Activated T-cell treated with anti-CD3 and anti-CD28 coated beads, Interleukin-2, amount 50 U/mL, for 72 hours (primary cell): ENCODE data around the gene KRTAP5-2. TPM values are rescaled to one million over a fixed set of nuclear protein-coding genes. Genes with fewer than 3 reads are reported as not detected.

Experiments used
- ATAC-seq, 2 donors: fragments of 150-1000 bp; cut with Tn5 transposase; replicated peaks in 1 of 2; 2 replicates each; pipeline ENCODE4 v1.10.0; 2021; ENCODE audit warnings: moderate library complexity in 2 of 2, mild to moderate bottlenecking in 1 of 2
- DNase-seq, 2 donors: peaks; one replicate each; pipeline ENCODE4 v3.0.0; 2021 to 2022; ENCODE audit warnings: mixed read lengths in 1 of 2
- H3K27ac Mint-ChIP-seq: one replicate; pipeline ENCODE4 v1.8.0; 2022; ENCODE audit warnings: mild to moderate bottlenecking, moderate library complexity, mixed read lengths
- H3K27me3 Mint-ChIP-seq: one replicate; pipeline ENCODE4 v1.8.0; 2022; ENCODE audit warnings: low read depth, mixed read lengths
- H3K36me3 Mint-ChIP-seq, 2 donors: one replicate each; pipeline ENCODE4 v1.8.0; 2022; ENCODE audit warnings: mixed read lengths in 2 of 2, mild to moderate bottlenecking in 1 of 2; ENCODE audit not compliant: insufficient read depth in 2 of 2
- H3K4me1 Mint-ChIP-seq: one replicate; pipeline ENCODE4 v1.8.0; 2022; ENCODE audit warnings: low read depth, mixed read lengths
- H3K4me3 Mint-ChIP-seq, 2 donors: one replicate each; pipeline ENCODE4 v1.8.0; 2022; ENCODE audit warnings: mild to moderate bottlenecking in 2 of 2, mixed read lengths in 2 of 2, moderate library complexity in 2 of 2
- H3K9me3 Mint-ChIP-seq, 2 donors: one replicate each; pipeline ENCODE4 v1.8.0; 2022; ENCODE audit warnings: mixed read lengths in 2 of 2
- total RNA-seq, 2 donors: library from RNA; stranded (reverse); gene quantifications; one replicate each; pipeline ENCODE4 v1.2.3, GENCODE V29; 2022

The KRTAP5-2 gene
- total RNA-seq, 2 donors from 2014 or later: not detected

DNA sequence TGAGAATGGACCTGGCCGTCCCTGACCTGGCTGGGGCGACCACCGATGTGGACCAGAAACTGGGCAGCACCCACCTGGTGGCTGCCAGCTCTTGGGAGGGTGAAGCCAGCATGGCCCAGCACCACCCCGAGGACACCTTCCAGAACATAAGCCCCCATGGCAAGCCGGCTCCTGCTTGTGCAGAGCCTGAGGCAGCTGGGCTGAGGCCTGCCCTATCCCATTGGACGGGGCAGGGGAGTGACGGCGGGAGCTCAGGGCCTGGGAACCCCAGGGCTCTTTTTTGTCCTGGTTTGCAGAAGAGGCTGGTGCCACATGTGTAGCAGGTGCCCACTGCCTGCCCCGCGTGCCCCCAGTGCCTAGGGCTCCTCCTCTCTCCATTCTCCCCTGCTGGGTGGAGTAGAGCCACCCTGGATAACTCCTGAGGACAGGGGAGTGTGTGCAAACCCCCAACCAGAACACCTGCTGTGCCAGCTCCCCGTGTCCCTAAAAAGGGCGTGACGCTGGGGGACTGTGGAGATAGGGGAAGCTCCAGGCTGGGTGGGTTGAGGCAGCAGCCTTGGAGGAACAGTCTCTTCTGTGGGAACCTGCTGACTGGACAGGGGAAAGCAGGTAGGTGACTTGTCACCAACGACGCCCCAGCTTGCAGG, 38.0 kb downstream of the KRTAP5-2 start:
- no peaks in the 10 kb centered on the region for H3K9me3 Mint-ChIP-seq
- H3K4me3 Mint-ChIP-seq: no peak overlapping the region
- no peaks in the 10 kb centered on the region for H3K27me3 Mint-ChIP-seq
- no peaks in the 10 kb centered on the region for H3K36me3 Mint-ChIP-seq
- DNase-seq (no peak), ATAC-seq (no peak)
- no peaks in the 10 kb centered on the region for H3K4me1 Mint-ChIP-seq
- H3K27ac Mint-ChIP-seq: no peak overlapping the region

DNA sequence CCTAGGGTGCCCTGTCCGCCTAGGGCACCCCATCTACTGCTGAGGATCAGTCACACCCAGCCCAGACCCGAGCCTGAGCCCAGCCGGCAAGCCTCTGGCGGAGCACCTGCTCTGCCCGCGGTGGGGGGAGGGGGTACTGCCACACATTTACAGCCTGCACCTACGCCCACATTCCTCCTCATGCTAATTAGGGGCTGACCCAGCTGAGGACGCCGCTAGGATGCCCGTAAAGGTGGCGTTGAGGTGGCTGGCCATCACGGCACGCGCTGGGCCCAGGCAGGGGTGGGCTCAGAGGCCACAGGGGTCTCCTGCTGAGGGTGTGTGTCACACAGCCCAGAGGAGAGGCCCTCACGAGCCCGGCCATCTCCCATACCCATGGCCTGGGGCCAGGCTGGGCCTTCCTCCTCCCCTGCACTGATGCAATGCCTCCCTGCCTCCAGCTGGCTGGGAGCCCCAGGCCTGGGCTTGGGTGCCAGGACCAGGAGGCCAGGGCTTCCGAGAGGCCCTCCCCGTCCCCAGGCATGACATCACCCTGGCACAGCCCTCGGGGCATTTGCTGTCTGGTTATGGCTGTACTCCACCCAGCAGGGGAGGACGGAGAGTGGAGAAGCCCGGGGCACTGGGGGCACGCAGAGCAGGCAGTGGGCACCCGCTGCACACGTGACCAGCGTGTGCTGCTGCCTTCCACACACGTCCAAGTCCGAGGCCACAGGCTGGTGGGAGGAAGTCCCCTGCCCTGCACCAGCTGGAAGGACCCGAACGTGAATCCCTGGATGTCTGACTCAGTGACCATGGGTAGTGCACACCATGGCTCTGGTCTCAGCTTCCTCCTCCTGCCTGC, 38.8 kb downstream of the KRTAP5-2 start:
- Mint-ChIP-seq H3K4me3 (no peak overlapping the region), H3K36me3 (no peaks in the 10 kb centered on the region), H3K27me3 (no peaks in the 10 kb centered on the region), H3K27ac (no peak overlapping the region), H3K4me1 (no peaks in the 10 kb centered on the region), H3K9me3 (no peaks in the 10 kb centered on the region)
- ATAC-seq (peak in 1 of 2 donors; percentile 13), DNase-seq (no peak)

DNA sequence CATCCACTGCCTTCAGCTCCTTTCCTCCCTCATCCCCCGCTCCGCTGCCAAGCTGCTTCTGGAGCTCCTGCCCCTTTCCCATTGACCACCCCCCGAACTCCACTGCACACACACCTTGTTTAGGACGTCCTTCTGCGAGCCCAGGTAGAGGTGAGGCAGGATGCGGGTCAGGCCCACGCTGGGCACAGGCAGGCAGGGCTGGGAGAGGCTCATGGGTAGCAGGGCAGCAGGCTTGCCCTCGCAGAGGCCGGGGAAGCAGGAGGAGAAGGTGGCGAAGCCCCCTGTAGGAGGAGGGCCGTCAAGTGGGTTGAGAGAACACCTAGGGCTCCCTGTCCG, 39.4 kb downstream of the KRTAP5-2 start:
- no peak overlapping the region for H3K27ac Mint-ChIP-seq
- no peaks in the 10 kb centered on the region for H3K9me3 Mint-ChIP-seq
- DNase-seq (no peak), ATAC-seq (no peak)
- H3K36me3 Mint-ChIP-seq: no peaks in the 10 kb centered on the region
- no peaks in the 10 kb centered on the region for H3K4me1 Mint-ChIP-seq
- H3K27me3 Mint-ChIP-seq: no peaks in the 10 kb centered on the region
- no peak overlapping the region for H3K4me3 Mint-ChIP-seq

DNA sequence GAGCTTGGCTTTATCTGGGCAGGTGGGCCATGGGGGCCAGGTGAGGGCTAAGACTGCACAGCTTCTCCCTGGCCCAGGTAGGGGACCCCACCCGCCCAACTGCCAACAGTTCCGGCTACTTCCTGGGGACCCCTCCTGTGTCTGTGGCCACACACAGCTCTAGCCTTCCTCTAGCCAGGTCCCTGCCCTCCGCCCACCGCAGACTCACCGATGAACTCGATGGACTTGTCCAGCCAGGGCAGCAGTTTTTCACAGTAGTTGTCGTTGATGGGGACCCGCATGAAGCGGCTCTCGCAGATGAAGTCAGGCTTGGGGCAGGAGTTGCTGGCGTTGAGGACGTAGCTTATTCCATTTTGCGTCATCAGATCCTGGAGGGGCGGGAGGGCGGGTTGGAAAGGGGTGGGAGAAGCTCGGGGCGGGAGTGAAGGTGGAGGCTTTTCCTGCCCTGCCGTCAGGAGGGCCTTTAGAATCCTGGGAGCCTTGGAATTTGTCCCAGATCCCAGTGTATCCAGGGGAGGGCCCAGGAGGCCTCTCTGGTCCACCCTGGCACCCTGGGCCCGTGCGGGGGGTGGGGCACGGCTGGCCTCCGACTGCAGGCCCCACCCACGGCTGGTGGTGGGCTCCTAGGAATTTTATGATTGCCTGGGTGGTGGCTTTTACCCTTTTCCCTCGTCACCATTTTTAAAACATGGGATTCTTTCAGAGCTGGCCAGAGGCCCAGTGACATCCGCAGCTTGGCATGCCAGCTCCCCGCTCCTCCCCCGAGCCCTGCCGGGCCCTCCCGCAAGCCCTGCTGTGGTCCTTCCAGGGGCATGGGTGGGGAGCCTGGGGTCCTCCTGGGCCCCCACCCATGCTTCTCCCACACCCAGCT, 40.0 kb downstream of the KRTAP5-2 start:
- Mint-ChIP-seq H3K4me3 (no peak overlapping the region), H3K4me1 (no peaks in the 10 kb centered on the region), H3K27me3 (no peaks in the 10 kb centered on the region), H3K9me3 (no peaks in the 10 kb centered on the region), H3K27ac (no peak overlapping the region), H3K36me3 (no peaks in the 10 kb centered on the region)
- ATAC-seq (no peak), DNase-seq (no peak)

GRCh38 chr11:1557051-1557884, 40.8 kb downstream of the KRTAP5-2 start:
- no peak overlapping the region for H3K4me3 Mint-ChIP-seq

GRCh38 chr11:1556278-1556902, 41.7 kb downstream of the KRTAP5-2 start:
- H3K9me3 Mint-ChIP-seq: no peaks in the 10 kb centered on the region
- no peak for ATAC-seq

More at GRCh38 chr11:1557051-1557884, 40.8 kb downstream of the KRTAP5-2 start:
- no peaks in the 10 kb centered on the region for H3K9me3 Mint-ChIP-seq
- DNase-seq (no peak), ATAC-seq (no peak)
- H3K36me3 Mint-ChIP-seq: no peaks in the 10 kb centered on the region
- no peaks in the 10 kb centered on the region for H3K4me1 Mint-ChIP-seq
- H3K27ac Mint-ChIP-seq: no peak overlapping the region
- H3K27me3 Mint-ChIP-seq: no peaks in the 10 kb centered on the region

DNA sequence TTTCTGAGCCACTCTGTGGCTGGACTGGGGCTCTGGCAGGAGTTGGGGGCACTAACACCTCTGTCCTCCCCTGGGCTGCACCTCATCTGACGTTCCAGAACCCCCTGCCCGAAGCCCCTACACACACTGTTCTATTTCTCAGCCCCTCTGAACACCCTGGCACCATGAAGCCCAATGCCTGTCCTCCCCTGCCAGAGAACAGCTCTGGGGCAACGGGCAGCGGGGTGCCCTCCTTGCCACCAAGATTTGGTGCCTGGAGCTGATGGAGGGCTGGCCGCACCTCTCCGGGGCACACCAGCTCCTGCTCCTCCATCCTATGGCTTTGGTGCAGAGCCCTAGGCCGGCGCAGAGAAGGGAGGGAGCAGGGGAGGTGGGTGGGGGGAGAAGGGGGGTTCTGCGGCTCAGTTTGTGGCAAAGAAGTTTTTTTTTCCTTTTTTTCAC, 42.4 kb downstream of the KRTAP5-2 start:
- no peaks in the 10 kb centered on the region for H3K27me3 Mint-ChIP-seq
- ATAC-seq (no peak), DNase-seq (no peak)
- H3K36me3 Mint-ChIP-seq: no peaks in the 10 kb centered on the region
- H3K4me3 Mint-ChIP-seq: no peak overlapping the region
- no peak overlapping the region for H3K27ac Mint-ChIP-seq
- H3K4me1 Mint-ChIP-seq: no peaks in the 10 kb centered on the region
- no peaks in the 10 kb centered on the region for H3K9me3 Mint-ChIP-seq

More at GRCh38 chr11:1556278-1556902, 41.7 kb downstream of the KRTAP5-2 start:
- Mint-ChIP-seq H3K27me3 (no peaks in the 10 kb centered on the region), H3K36me3 (no peaks in the 10 kb centered on the region), H3K27ac (no peak overlapping the region), H3K4me1 (no peaks in the 10 kb centered on the region), H3K4me3 (no peak overlapping the region)
- DNase-seq: no peak

GRCh38 chr11:1554981-1555712, 42.9 kb downstream of the KRTAP5-2 start:
- DNase-seq: no peak
- ATAC-seq: no peak
- Mint-ChIP-seq H3K36me3 (no peaks in the 10 kb centered on the region), H3K9me3 (no peaks in the 10 kb centered on the region), H3K4me3 (no peak overlapping the region), H3K4me1 (no peaks in the 10 kb centered on the region), H3K27me3 (no peaks in the 10 kb centered on the region), H3K27ac (no peak overlapping the region)

DNA sequence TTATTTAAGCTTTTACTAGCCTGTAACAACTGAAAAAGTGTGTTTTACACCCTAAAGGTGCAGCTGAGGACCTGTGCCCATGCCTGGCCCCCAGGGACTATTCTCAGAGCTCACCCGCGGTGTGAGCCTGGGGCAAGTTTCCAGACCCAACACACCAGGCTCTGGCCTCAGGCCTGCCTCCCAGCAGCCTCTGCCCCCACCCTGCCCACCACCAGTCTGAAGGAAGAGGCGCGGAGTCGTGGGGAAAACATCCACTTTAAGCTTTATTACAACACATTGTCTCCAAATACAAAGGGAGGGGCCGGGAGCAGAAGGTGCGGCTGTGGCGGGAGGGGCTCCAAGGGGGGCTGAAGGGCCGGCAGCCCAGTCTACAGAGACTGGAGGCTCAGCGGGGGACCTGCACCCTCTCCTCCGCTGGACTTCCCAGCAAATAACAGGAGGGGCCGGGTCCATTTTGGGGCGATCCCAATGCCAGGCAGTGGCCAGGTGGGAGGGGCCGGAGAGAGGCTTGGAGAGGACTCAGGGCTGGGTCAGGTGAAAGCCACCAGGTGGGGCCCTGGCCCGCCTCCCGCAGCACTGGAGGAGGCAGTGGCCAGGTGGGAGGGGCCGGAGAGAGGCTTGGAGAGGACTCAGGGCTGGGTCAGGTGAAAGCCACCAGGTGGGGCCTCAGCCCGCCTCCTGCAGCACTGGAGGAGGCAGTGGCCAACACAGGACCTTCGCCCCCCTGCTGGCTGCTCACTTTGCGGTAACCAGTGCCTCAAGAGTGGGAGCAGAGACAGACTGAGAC, 44.1 kb downstream of the KRTAP5-2 start:
- Mint-ChIP-seq H3K36me3 (no peaks in the 10 kb centered on the region), H3K4me1 (peaks cover 5% of the 10 kb centered on the region), H3K27me3 (peaks cover 9% of the 10 kb centered on the region), H3K27ac (no peak overlapping the region), H3K4me3 (no peak overlapping the region), H3K9me3 (no peaks in the 10 kb centered on the region)
- ATAC-seq (no peak), DNase-seq (no peak)

- Mint-ChIP-seq H3K4me3 (no peak overlapping the region), H3K9me3 (no peaks in the 10 kb centered on the region), H3K27me3 (peaks cover 28% of the 10 kb centered on the region), H3K4me1 (peaks cover 5% of the 10 kb centered on the region), H3K36me3 (no peaks in the 10 kb centered on the region), H3K27ac (no peak overlapping the region)
- no peak for ATAC-seq
- no peak for DNase-seq
Observed at GRCh38 chr11:1549338-1550330, 48.5 kb downstream of the KRTAP5-2 start.
